GM15510 (cell line): ENCODE measurements around the gene C17orf67.
A peak's percentile ranks its signal among the peaks of the same experiment; 100 is the strongest.

ENCODE experiments used
- POLR2A ChIP-seq: IDR thresholded peaks from 3 replicates; pipeline ENCODE4 v1.6.1; 2011; ENCODE audit warnings: borderline replicate concordance; ENCODE audit not compliant: insufficient read length; ENCODE audit errors: extremely low read depth

The C17orf67 gene

GRCh38 chr17:56842577-56842976, 8.9 kb upstream of the C17orf67 start:
- no peak for TF ChIP-seq POLR2A

DNA sequence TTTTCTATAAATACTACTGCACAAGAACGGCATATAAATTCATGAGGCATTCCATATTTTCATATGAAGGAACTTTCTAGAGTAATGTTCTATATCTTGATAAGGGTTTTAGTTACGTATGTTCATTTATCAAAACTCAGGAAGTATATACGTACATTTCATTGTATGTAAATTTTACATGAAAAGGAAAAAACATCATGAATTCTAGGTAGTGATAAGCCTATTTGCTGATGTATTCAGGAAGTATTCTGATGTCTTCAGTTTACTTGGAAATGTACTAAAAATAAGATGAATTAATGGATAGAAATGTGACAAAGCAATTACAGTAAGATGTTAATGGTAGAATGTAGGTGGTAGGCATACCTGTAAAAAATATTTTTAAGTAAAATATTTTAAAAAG, 5.0 kb upstream of the C17orf67 start:
- TF ChIP-seq POLR2A = no peak

DNA sequence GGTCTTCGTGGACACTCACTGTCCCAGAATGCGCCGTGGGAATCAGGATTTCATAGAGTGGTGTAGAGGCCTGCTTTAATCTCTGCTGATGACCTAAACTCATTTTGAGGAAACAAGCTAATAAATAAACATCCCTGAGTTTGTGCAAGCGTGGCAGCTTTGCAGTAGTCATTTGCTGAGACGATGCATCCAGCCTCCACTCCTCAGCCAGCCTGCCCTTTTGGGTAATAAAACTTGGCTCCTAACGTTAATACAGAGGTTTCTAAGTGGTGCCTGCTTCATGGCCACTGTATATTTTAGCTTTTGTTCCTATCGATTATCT, 1.5 kb upstream of the C17orf67 start:
- TF ChIP-seq POLR2A = no peak

DNA sequence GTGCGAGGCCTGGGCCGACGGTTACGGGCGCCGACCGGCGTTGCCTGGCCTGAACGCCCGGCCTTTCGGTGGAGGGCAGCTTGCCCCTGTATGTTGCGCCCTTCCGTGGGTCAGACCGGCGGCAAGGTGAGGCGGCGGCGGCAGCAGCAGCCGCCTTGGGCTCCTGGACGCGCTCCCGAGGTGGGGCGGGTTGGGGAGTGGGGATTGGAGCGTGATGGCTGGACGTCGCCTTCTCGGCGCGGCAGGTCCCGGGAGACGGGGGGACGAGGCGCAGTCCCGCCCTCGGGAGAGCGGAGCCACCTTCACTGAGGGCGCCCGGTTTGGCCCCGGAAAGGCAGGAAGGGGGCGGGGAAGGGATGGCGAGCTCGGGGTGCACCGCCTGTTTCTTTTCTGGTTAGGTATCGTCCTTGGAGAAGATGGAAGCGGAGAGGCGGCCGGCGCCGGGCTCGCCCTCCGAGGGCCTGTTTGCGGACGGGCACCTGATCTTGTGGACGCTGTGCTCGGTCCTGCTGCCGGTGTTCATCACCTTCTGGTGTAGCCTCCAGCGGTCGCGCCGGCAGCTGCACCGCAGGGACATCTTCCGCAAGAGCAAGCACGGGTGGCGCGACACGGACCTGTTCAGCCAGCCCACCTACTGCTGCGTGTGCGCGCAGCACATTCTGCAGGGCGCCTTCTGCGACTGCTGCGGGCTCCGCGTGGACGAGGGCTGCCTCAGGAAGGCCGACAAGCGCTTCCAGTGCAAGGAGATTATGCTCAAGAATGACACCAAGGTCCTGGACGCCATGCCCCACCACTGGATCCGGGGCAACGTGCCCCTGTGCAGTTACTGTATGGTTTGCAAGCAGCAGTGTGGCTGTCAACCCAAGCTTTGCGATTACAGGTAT, 902 bp upstream of the C17orf67 start:
- TF ChIP-seq POLR2A = no peak

- TF ChIP-seq POLR2A = peak; percentile 80
These were observed 487 bp downstream of the C17orf67 start for GRCh38 chr17:56833057-56833808.

- TF ChIP-seq POLR2A = no peak
These were observed 1.3 kb downstream of the C17orf67 start for GRCh38 chr17:56832446-56832845.

DNA sequence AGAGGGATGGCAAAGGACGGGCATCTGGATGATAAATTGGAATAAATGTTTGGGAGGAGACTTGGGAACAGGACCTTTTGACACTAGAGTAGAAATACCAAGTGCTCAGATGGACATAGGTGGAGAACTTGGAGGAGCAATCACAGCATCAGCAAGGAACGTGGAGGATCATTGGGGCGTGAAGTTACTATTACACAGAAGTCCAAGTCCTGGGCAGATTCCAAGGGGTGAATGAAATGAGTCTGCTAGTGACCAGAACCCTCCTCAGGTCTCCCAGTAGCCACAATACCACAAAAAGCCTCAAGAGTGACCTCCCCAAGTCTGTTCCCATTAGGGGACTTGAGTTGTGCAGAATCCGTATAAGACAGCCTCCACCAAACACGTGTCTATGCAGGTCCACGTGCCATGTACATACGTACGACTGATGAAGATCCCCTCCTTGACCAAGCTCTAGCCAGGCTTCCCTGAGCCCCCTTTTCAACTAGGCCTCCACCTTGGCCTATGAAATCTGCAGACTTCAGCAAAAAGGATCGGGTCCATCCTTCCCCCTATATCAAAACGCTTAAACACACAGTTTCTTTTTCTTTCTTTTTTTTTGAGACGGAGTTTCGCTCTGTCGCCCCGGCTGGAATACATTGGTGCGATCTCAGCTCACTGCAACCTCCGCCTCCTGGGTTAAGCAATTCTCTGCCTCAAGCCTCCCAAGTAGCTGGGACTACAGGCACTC, 2.2 kb downstream of the C17orf67 start:
- no peak for TF ChIP-seq POLR2A

- TF ChIP-seq POLR2A = no peak
These were observed 2.9 kb downstream of the C17orf67 start for GRCh38 chr17:56830726-56831368.

DNA sequence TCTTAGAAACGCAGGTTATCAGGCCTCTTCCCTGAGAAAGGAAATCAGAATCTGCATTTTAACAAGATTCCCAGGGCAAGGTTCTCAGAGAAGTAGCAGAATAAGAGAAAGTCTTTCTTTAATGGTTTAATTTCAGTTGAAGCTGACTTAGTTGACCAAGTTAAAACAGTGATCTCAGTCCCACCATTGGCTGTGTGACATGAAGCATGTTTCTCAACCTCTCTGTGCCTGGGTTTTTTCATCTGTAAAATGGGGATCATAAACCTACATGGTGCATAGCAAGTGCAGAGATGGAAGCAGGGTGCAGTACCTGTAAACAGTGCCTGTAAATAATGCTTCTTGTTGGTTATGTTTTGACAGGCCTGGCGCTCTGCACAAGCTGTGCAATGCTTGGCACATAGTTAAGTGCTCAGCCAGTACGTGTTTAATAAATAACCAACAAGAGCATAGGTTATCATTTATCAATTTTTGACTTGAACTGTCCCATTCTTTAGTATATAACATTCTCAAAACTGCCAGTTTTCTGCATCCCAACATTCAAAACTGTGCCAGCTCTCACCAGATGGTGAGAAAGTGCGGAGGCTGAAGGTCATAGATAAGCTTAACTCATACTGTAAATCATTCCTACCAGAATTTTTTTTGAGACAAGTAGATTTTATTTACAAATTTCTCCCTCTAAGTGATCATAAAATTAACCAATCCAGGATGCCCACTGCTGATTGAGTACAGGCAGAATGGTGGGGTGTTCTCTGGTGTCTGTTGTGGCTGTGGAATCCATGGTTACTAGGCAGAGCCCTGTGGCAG, 6.9 kb downstream of the C17orf67 start:
- no peak for TF ChIP-seq POLR2A

GRCh38 chr17:56824503-56824902, 9.2 kb downstream of the C17orf67 start:
- no peak for TF ChIP-seq POLR2A

DNA sequence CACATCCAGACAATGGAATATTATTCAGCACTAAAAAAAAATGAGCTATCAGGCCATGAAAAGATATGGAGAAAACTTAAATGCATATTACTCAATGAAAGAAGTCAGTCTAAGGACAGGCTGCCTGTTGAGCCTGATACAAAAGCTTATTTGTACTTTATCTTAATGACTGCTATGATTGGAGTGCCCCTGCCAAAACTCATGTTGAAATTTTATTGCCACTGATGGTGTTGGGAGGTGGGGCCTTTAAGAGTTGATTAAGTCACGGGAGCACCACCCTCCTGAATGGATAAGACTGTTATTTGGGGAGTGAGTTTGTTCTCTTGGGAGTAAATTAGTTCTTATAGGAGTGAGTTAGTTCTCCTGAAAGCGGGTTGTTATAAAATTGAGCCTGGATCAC, 9.9 kb downstream of the C17orf67 start:
- TF ChIP-seq POLR2A = no peak

GRCh38 chr17:56822725-56823124, 11.0 kb downstream of the C17orf67 start:
- TF ChIP-seq POLR2A = no peak

DNA sequence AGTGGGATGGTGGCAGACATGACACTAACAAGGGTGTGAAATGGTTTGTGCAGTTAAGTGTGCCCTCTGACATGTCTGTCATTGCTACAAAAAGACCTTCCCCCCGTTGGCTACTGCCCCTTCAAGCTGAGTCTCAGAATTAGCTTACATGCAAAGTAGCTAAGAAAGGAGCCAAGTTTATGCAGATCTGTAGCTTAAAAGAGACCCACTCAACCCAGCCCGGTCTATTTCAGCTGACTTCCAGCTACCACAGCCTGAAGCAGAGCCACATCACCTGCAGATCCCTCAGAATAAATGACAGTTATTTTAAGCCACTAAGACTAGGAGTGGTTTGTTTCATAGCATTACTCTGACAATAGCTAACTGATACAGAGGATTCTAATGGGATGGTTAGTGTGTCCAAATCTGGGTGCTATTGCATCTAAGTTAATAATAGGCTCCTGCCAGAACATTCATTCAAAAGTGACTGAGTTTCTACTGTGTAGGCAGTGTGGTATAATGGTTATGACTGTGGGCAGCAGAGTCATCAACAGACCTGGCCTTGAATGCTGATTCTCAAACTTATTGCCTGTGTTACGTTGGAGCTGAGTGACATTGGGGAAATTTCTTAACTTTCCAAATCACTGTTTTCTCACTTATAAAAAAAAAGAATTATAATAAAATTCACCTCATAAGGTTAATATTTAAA, 11.7 kb downstream of the C17orf67 start:
- TF ChIP-seq POLR2A = no peak
